ENCODE measurements around the gene SPHK2. TPM values are rescaled to one million over a fixed set of nuclear protein-coding genes. Genes with fewer than 3 reads are reported as not detected.

Gene SPHK2
- total RNA-seq, 4 donors from 2014 or later = 7.2 to 17.9 (median 13.7) TPM

- H3K4me1 ChIP-seq = no peaks in the 10 kb centered on the region
- peaks cover 25% of the 10 kb centered on the region for H3K27me3 ChIP-seq
- no peaks in the 10 kb centered on the region for H3K36me3 ChIP-seq
- no peaks in the 10 kb centered on the region for H3K9me3 ChIP-seq
- no peak for ATAC-seq
- no peak overlapping the region for H3K4me3 ChIP-seq
- H3K27ac ChIP-seq = no peak overlapping the region
- TF ChIP-seq POLR2A (IDR thresholded peaks at IDR 0.05) (no peak), POLR2AphosphoS5 (IDR thresholded peaks at IDR 0.05) (no peak), EP300 (IDR thresholded peaks at IDR 0.05) (no peak), CTCF (IDR thresholded peaks at IDR 0.05) (no peak)
- 63 to 87% methylated on average over 3 to 17 of the region's 39 CpGs for WGBS, 2 donors (ENCODE audit: low coverage in 1 of 2)
Observed at GRCh38 chr19:48596679-48597465, 22.4 kb upstream of the SPHK2 start.

- WGBS, 2 donors (ENCODE audit: low coverage in 1 of 2) = 61 to 100% methylated on average over 1 to 16 of the region's 30 CpGs
- Histone ChIP-seq H3K9me3 (no peaks in the 10 kb centered on the region), H3K27me3 (peaks cover 25% of the 10 kb centered on the region), H3K4me1 (no peaks in the 10 kb centered on the region), H3K4me3 (no peak overlapping the region), H3K36me3 (no peaks in the 10 kb centered on the region), H3K27ac (no peak overlapping the region)
- no peak for ATAC-seq
- TF ChIP-seq POLR2A (IDR thresholded peaks at IDR 0.05) (no peak), POLR2AphosphoS5 (IDR thresholded peaks at IDR 0.05) (no peak), CTCF (IDR thresholded peaks at IDR 0.05) (no peak), EP300 (IDR thresholded peaks at IDR 0.05) (no peak)
Observed at GRCh38 chr19:48598996-48599700, 20.2 kb upstream of the SPHK2 start.

GRCh38 chr19:48600679-48601417 is 18.5 kb upstream of the SPHK2 start:
- ATAC-seq = no peak
- WGBS, 2 donors (ENCODE audit: low coverage in 1 of 2) = 100% methylated on average over 3 of the region's 21 CpGs; no CpG with 5 or more reads in 1 of the 2 donors

GRCh38 chr19:48603001-48603400 is 16.3 kb upstream of the SPHK2 start:
- no peaks in the 10 kb centered on the region for H3K36me3 ChIP-seq
- H3K27me3 ChIP-seq = peaks cover 21% of the 10 kb centered on the region
- WGBS, 2 donors (ENCODE audit: low coverage in 1 of 2) = 64 to 73% methylated on average over 2 to 3 of the region's 9 CpGs
- no peak for TF ChIP-seq CTCF (IDR thresholded peaks at IDR 0.05)
- TF ChIP-seq POLR2AphosphoS5 (IDR thresholded peaks at IDR 0.05) = no peak
- TF ChIP-seq POLR2A (IDR thresholded peaks at IDR 0.05) = no peak
- no peak for TF ChIP-seq EP300 (IDR thresholded peaks at IDR 0.05)
- H3K4me3 ChIP-seq = no peak overlapping the region
- H3K27ac ChIP-seq = no peak overlapping the region
- no peaks in the 10 kb centered on the region for H3K4me1 ChIP-seq
- H3K9me3 ChIP-seq = no peaks in the 10 kb centered on the region
- no peak for ATAC-seq

More at GRCh38 chr19:48600679-48601417, 18.5 kb upstream of the SPHK2 start:
- Histone ChIP-seq H3K9me3 (no peaks in the 10 kb centered on the region), H3K4me3 (no peak overlapping the region), H3K36me3 (no peaks in the 10 kb centered on the region), H3K4me1 (no peaks in the 10 kb centered on the region), H3K27me3 (peaks cover 25% of the 10 kb centered on the region), H3K27ac (no peak overlapping the region)
- TF ChIP-seq CTCF (IDR thresholded peaks at IDR 0.05) (no peak), POLR2A (IDR thresholded peaks at IDR 0.05) (no peak), POLR2AphosphoS5 (IDR thresholded peaks at IDR 0.05) (no peak), EP300 (IDR thresholded peaks at IDR 0.05) (no peak)

Measured in gastroesophageal sphincter (tissue), 4 donors.